HL-60/S4 treated with phorbol 12-myristate 13-acetate at 8.2 ng/mL for 4 days and 3 days (cell line): ENCODE data around the gene SETD1A.

Experiments used
- in situ Hi-C: fragments of 300-500 bp; cut with MboI; formaldehyde crosslinking; loops from 2 replicates; pipeline ENCODE4 v1.15.0; 2022; ENCODE audit warnings: low sequenced_read_pairs

The SETD1A gene

DNA sequence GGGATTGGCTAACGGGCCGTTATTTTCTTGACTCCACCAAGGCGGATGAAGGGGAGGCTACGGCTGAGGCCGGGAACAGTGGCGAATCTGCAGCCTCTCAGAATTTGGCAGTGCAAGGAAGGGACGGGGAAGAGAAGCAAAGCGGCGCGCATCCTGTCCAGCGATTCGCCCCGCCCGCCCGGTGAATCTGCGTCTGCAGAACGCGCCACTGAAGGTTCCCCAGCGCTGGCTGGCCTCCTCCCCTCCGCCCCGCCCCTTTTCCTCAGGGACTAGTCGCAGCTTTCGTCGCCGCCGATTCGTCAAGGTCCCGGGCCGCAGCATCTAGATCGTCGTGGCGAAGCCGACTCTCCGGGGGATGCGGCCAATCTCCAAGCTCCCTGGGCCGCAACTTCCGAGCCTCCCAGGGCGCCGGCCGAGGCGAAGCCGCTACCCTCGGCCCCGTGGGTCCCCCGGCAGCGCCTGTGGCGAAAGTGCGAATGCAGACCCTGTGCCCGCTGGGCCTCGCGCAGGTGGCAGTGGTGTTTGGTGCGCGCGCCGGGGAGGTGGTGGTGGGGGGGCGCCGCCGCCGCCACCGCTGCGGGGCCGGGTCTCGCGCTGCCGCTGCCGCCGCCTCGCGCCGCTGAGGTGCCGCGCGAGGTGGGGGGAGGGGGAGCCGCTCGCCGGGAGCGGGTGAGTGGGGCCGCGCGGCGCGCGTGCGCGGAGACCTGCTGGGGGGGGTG, at the start of gene SETD1A:
SETD1A (plus strand) TSS at position 299 of the 719 bp plus-strand sequence. CDS start 978 bp downstream, outside the sequence.
- in situ Hi-C loops, result loop anchor here (25.0 kb wide), 1 partner anchor 905 kb away; the partner anchor contains the start of gene ZNF267

GRCh38 chr16:30910427-30911029, 47.0 kb upstream of the SETD1A start:
- in situ Hi-C loops, result no loop called here

GRCh38 chr16:30912794-30913412, 44.7 kb upstream of the SETD1A start:
- in situ Hi-C loops, result no loop called here

GRCh38 chr16:30914830-30915229, 42.7 kb upstream of the SETD1A start:
- in situ Hi-C loops, result no loop called here

DNA sequence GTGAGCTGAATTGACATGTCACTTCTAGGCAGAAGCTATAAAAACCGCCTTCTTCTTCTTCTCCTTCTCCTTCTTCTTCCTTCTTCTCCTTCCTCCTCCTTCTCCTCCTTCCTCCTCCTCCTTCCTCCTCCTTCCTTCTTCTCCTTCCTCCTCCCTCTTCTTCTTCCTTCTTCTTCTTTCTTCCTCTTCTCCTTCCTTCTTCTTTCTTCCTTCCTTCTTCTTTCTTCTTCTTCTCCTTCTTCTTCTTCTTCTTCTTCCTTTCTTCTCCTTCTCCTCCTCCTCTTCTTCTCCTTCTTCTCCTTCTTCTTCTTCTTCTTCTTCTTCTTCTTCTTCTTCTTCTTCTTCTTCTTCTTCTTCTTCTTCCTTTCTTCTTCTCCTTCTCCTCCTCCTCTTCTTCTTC, 38.9 kb upstream of the SETD1A start:
- in situ Hi-C loops, result no loop called here

DNA sequence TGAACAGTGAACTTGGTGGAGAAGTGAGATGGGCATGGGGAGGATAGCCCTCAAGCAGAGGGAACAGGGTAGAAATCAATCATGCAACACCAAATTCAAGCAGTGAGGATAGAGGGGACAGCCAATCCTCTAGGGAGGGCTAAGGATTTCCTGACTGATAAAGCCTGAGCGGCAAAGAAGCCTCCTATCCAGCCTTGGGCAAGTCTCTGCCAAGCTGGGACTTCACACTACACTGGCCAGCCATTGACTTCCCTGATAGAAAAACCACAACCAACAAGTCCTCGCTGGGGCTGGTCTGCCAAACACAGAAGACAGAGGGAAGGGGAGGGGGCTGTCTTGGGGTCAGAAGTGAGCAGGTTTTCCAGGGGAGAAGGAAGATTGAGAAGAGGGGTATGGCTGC, 36.7 kb upstream of the SETD1A start:
- in situ Hi-C loops, result no loop called here

DNA sequence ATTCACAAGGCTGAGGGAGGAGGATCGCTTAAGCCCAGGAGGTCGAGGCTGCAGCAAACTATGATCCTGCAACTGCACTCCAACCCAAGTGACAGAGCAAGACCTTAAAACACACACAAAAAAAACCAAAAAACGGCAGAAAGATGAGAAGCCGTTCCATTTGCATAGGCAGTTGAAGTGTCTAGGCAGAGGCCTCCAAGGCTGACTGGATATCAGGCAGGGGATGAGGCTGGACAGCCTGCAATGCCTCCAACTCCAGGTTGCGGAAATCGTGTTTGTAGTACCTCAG, 36.2 kb upstream of the SETD1A start:
- in situ Hi-C loops, result no loop called here

DNA sequence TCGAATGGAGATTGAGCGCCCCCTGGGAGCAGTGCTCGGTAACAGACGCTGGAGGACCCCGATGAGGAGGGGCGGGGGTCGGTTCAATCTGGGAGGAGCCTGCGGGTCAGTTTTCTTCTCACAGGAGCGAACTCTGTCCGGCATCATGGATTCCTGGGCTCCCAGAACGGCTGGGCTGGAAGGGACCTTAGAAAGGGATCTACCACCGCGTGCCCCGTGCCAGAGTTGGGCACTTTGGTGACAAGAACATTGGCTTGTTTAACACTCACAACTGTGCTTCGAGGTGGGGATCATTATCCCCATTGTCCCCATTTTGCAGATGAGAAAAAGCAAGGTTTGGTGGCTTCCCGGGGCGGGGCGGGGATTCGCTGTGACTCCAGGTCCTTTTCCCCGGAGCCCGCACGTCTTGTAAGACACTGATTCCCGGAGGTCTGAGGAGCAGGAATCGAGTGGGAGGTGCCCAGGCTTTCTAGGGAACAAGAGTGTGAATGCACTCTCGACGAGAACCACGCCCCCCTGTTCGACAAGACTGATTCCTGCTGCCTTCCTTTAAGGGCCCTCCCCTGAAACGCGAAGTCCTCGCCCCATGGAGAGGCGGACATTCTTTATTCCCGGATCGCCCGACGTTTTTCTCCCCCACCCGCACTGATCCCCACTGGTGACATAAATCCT, 35.7 kb upstream of the SETD1A start:
- in situ Hi-C loops, result no loop called here

DNA sequence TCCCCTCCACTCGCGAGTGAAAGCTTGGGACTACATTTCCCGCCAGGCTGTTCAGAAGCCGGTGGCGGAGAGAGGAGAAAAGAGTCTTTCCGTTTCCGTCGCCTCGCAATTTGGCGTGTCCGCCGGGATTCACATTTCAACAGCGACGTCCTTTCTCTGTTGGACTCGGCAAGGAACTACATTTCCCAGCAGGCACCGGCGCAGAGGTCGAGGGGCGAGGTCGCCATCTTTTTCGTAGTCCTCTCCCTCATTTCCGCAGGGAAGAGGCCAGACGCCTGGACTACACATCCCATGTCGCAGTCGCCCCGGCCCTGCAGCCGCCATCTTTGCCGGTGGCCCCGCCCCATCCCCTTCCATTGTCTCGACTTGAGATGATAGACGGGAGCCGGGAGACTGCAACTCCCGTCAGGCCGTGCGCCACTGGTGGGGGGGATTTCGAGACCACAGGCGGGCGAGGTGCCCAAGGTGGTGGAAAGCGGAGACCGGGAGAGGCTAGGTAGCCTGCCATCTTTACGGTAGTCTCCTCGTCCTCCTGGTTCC, 35.1 kb upstream of the SETD1A start:
- in situ Hi-C loops, result no loop called here

DNA sequence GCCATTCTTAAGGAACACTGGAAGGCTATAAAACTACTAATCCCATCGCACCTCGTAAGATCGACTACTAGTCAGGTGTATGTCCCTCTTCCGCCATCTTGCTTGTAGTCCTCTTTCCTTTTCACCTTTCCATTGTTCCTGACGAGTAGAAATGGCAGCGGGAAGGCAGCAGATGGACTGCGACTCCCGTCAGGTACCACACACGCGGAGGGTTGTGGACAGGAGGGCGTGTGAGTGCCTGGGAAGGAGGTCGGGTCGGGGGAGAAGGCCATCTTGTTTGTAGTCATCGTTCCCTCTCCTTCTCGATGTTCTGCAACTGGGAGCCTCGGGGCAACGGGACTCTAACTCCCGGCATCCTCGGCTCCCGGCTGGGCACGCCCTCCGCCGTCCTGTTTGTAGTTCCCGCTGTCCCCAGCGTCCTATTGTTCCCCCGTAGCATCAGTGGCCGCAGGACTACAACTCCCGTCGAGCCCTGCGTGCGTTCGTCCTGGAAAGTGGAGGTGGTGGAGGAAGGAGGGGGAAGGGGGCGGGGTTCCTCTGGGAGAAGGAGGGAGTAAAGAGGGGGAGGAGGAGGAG, 34.5 kb upstream of the SETD1A start:
- in situ Hi-C loops, result no loop called here

- in situ Hi-C loops, result no loop called here
Measured at GRCh38 chr16:30923554-30924075, 33.9 kb upstream of the SETD1A start, which contains the start of gene FBXL19. TSS of gene FBXL19 (plus strand) at chr16:30923572. CDS start at chr16:30925755, 2,183 bp downstream.

- in situ Hi-C loops, result no loop called here
Measured at GRCh38 chr16:30924076-30924912, 33.3 kb upstream of the SETD1A start.

- in situ Hi-C loops, result no loop called here
Measured at GRCh38 chr16:30924913-30925631, 32.5 kb upstream of the SETD1A start.

DNA sequence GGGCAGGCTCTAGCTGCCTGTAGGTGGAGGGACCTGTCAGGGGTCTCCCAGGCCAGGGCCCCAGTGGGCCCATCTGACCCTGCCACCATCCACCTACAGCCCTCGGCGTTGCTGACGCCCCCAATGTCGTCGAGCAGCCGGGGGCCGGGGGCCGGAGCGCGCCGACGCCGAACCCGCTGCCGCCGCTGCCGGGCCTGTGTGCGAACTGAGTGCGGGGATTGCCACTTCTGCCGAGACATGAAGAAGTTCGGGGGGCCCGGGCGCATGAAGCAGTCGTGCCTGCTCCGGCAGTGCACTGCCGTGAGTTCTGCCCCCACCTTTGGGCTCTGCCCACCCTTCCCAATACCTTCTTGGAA, 31.9 kb upstream of the SETD1A start:
- in situ Hi-C loops, result no loop called here

DNA sequence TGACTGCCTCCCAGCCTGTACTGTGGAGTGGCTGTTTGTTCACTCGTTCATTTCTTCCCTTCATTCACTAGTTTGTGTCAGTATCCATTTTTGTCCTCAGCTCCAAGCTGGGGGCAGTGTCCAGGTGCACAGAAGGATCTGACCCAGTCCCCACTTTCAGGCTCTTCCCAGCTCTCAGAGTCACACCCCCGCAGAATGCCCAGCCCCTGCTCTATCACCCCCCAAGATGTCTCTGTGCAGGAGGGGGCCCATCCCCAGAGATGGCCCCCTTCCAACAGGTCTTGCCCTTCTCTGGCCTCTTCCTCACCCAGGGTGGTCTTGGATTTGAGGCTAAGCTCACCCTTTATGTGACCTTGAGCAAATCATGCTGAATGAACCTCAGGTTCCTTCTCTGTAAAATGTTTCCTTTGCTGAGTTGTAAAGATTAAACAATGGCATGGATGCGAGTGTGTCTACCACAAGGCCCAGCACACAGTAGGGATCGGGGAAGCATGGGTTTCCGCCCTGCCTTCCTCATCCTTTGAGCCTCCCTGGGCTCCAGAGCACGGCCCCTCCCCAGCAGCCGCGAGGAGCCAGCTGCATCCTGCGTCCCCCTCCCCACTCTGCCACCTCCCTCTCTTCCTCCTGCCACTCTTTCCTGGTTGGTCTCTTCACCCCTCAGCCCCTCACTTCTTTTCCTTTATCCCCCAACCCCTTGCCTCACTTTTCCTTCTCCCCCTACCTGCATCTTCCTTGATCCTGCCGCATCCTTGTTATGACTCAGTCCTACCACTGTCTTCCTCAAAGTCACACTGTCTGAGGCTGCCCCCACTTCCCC, 31.4 kb upstream of the SETD1A start:
- in situ Hi-C loops, result no loop called here

GRCh38 chr16:30926937-30927788, 30.4 kb upstream of the SETD1A start:
- in situ Hi-C loops, result no loop called here

DNA sequence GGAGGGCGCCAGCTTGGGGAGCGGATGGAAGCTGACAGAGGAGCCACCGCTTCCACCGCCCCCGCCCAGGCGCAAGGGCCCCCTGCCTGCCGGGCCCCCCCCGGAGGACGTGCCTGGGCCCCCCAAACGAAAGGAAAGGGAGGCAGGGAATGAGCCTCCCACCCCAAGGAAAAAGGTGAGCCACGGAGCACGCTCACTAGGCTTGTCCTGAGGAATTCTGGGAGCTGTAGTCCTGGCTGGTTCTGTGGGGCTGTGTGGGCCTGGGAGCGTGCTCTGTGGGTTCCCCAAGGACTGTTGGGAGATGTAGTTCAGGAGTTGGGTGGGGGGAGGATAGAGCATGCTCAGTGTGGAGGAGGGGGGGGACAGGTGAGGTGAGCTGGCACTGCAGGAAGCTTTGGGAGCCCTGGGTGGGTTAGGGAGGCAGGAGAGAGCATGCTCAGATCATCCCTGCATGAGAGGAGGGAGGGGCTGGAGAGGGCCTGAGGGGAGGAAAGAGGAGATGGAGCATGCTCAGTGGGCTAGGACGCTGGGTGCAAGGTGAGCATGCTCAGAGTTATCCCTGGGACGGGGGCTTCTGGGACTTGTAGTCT, 29.7 kb upstream of the SETD1A start:
- in situ Hi-C loops, result no loop called here
